ENCODE data around the gene KLK10. TPM values are rescaled to one million over a fixed set of nuclear protein-coding genes. Genes with fewer than 3 reads are reported as not detected.

KLK10 gene
- total and polyA plus RNA-seq, 10 of the 15 experiments (the other 5 are each of a cell fraction or from before 2014, with no cell fraction given), result not detected

GRCh38 chr19:50963381-50963780 is 56.1 kb downstream of the KLK10 start:
- H3K4me1 ChIP-seq (ENCODE audit: control insufficient read depth, insufficient read depth, low read length), result no peaks in the 10 kb centered on the region
- intact Hi-C loops (cut with micrococcal nuclease; ENCODE audit: unreplicated experiment), result no loop called here
- SMC1A ChIA-PET (ENCODE audit: uncharacterized antibody, unreplicated experiment), result no interaction called here
- no peaks in the 10 kb centered on the region for H4K20me1 ChIP-seq (ENCODE audit: control insufficient read depth, insufficient read depth)
- H2AFZ ChIP-seq (ENCODE audit: control insufficient read depth, low read depth, low read length), result no peak overlapping the region
- in situ Hi-C loops (cut with MboI), result no loop called here
- CTCF ChIA-PET, result no interaction called here
- H3K4me2 ChIP-seq (ENCODE audit: control insufficient read depth, insufficient read depth), result no peak overlapping the region
- WGBS (ENCODE audit: insufficient coverage, insufficient replicate concordance, low lambda C conversion rate, missing lambda C conversion rate), result 25% methylated on average over 6 of the region's 6 CpGs
- H3K79me2 ChIP-seq (ENCODE audit: control insufficient read depth, insufficient read depth, low read length), result no peaks in the 10 kb centered on the region
- no peak for DNase-seq (ENCODE audit: low read depth, low spot score)
- H3K9ac ChIP-seq (ENCODE audit: control insufficient read depth, insufficient read depth, low read length), result no peak overlapping the region
- FAIRE-seq, result no peak
- H3K4me3 ChIP-seq, result no peak overlapping the region
- POLR2A ChIA-PET, result no interaction called here
- RAD21 ChIA-PET (ENCODE audit: unreplicated experiment), result no interaction called here
- TF ChIP-seq ZBTB33 (IDR thresholded peaks at IDR 0.05), result no peak
- TF ChIP-seq EGR1 (IDR thresholded peaks at IDR 0.05; ENCODE audit: borderline replicate concordance in 1 of 2, low read depth in 2 of 2, low read length in 2 of 2), result no peak
- TF ChIP-seq TBL1XR1 (IDR thresholded peaks at IDR 0.05; ENCODE audit: low read depth, low read length), result no peak
- TF ChIP-seq NFXL1 (IDR thresholded peaks at IDR 0.05; ENCODE audit: borderline replicate concordance), result no peak
- no peak for TF ChIP-seq KDM1A (IDR thresholded peaks at IDR 0.05; ENCODE audit: borderline replicate concordance)
- no peak for TF ChIP-seq POU2F2 (IDR thresholded peaks at IDR 0.05; ENCODE audit: borderline replicate concordance, low read depth, low read length)
- TF ChIP-seq ZNF622 (IDR thresholded peaks at IDR 0.05), result no peak
- H3K9me3 ChIP-seq (replicated peaks; ENCODE audit: control insufficient read depth, insufficient read depth, low read length), result no peaks in the 10 kb centered on the region; the same call in 2 of the 3 replicates
- BruUV-seq (replicated peaks), result no TSS peak
- no peak overlapping the region for H3K27ac ChIP-seq (ENCODE audit: control insufficient read depth, insufficient read depth)
- no peaks in the 10 kb centered on the region; a peak in 2 of 4 replicates for H3K27me3 ChIP-seq (replicated peaks in 1 of 2; ENCODE audit: control insufficient read depth in 2 of 2, insufficient read depth in 2 of 2, low read length in 1 of 2)
- no peak for ATAC-seq
- no peaks in the 10 kb centered on the region for H3K36me3 ChIP-seq (ENCODE audit: control insufficient read depth in 2 of 2, insufficient read depth in 2 of 2, low read length in 1 of 2)

Other genes starting within 250 kb of the KLK10 start
Only the 7 nearest of the 20 such genes appear.
- gene KLK6, start 50.1 kb downstream of the KLK10 start, total RNA-seq (2014; rRNA removed), result not detected in 2 replicates
- gene KLK6, start 50.1 kb downstream of the KLK10 start, total RNA-seq (2014; rRNA removed; fragmentation: Illumina TruSeq; extraction: Trizol), result not detected in 2 replicates
- not detected in 2 replicates for gene KLK6, start 50.1 kb downstream of the KLK10 start, total RNA-seq (2021)
- not detected in 2 replicates for gene KLK6, start 50.1 kb downstream of the KLK10 start, polyA plus RNA-seq (2011; rRNA removed)
- gene KLK6, start 50.1 kb downstream of the KLK10 start, polyA plus RNA-seq (2014; fragmentation: Illumina TruSeq; extraction: Trizol), result not detected in 2 replicates
- gene KLK6, start 50.1 kb downstream of the KLK10 start, polyA plus RNA-seq (2014; fragmentation: Nextera tagmentation; extraction: Ambion mirVana), result not detected
- not detected in 2 replicates for gene KLK6, start 50.1 kb downstream of the KLK10 start, polyA plus RNA-seq (2014; rRNA removed)
- not detected for gene KLK6, start 50.1 kb downstream of the KLK10 start, polyA plus RNA-seq (2016; fragmentation: Nextera tagmentation; extraction: Ambion mirVana)
- not detected in 2 replicates for gene KLK7, start 35.8 kb downstream of the KLK10 start, total RNA-seq (2014; rRNA removed)
- not detected in 2 replicates for gene KLK7, start 35.8 kb downstream of the KLK10 start, total RNA-seq (2014; rRNA removed; fragmentation: Illumina TruSeq; extraction: Trizol)
- gene KLK7, start 35.8 kb downstream of the KLK10 start, total RNA-seq (2021), result not detected in 2 replicates
- gene KLK7, start 35.8 kb downstream of the KLK10 start, polyA plus RNA-seq (2011; rRNA removed), result not detected in 2 replicates
- gene KLK7, start 35.8 kb downstream of the KLK10 start, polyA plus RNA-seq (2014; fragmentation: Illumina TruSeq; extraction: Trizol), result not detected in 2 replicates
- not detected for gene KLK7, start 35.8 kb downstream of the KLK10 start, polyA plus RNA-seq (2014; fragmentation: Nextera tagmentation; extraction: Ambion mirVana)
- not detected in 2 replicates for gene KLK7, start 35.8 kb downstream of the KLK10 start, polyA plus RNA-seq (2014; rRNA removed)
- not detected for gene KLK7, start 35.8 kb downstream of the KLK10 start, polyA plus RNA-seq (2016; fragmentation: Nextera tagmentation; extraction: Ambion mirVana)
- gene KLK8, start 18.1 kb downstream of the KLK10 start, total RNA-seq (2014; rRNA removed), result not detected in 2 replicates
- not detected in 2 replicates for gene KLK8, start 18.1 kb downstream of the KLK10 start, total RNA-seq (2014; rRNA removed; fragmentation: Illumina TruSeq; extraction: Trizol)
- gene KLK8, start 18.1 kb downstream of the KLK10 start, total RNA-seq (2021), result not detected in 2 replicates
- gene KLK8, start 18.1 kb downstream of the KLK10 start, polyA plus RNA-seq (2011; rRNA removed), result not detected in 2 replicates
- not detected in 2 replicates for gene KLK8, start 18.1 kb downstream of the KLK10 start, polyA plus RNA-seq (2014; fragmentation: Illumina TruSeq; extraction: Trizol)
- gene KLK8, start 18.1 kb downstream of the KLK10 start, polyA plus RNA-seq (2014; fragmentation: Nextera tagmentation; extraction: Ambion mirVana), result not detected
- not detected in 2 replicates for gene KLK8, start 18.1 kb downstream of the KLK10 start, polyA plus RNA-seq (2014; rRNA removed)
- gene KLK8, start 18.1 kb downstream of the KLK10 start, polyA plus RNA-seq (2016; fragmentation: Nextera tagmentation; extraction: Ambion mirVana), result not detected
- gene KLK11, start 6.9 kb upstream of the KLK10 start, total RNA-seq (2014; rRNA removed), result not detected in 2 replicates
- not detected in 2 replicates for gene KLK11, start 6.9 kb upstream of the KLK10 start, total RNA-seq (2014; rRNA removed; fragmentation: Illumina TruSeq; extraction: Trizol)
- not detected in 2 replicates for gene KLK11, start 6.9 kb upstream of the KLK10 start, total RNA-seq (2021)
- gene KLK11, start 6.9 kb upstream of the KLK10 start, polyA plus RNA-seq (2011; rRNA removed), result not detected in 2 replicates
- not detected in 2 replicates for gene KLK11, start 6.9 kb upstream of the KLK10 start, polyA plus RNA-seq (2014; fragmentation: Illumina TruSeq; extraction: Trizol)
- gene KLK11, start 6.9 kb upstream of the KLK10 start, polyA plus RNA-seq (2014; fragmentation: Nextera tagmentation; extraction: Ambion mirVana), result not detected
- gene KLK11, start 6.9 kb upstream of the KLK10 start, polyA plus RNA-seq (2014; rRNA removed), result not detected in 2 replicates
- not detected for gene KLK11, start 6.9 kb upstream of the KLK10 start, polyA plus RNA-seq (2016; fragmentation: Nextera tagmentation; extraction: Ambion mirVana)
- gene KLK12, start 15.3 kb upstream of the KLK10 start, total RNA-seq (2014; rRNA removed), result not detected in 2 replicates
- not detected in 2 replicates for gene KLK12, start 15.3 kb upstream of the KLK10 start, total RNA-seq (2014; rRNA removed; fragmentation: Illumina TruSeq; extraction: Trizol)
- not detected in 2 replicates for gene KLK12, start 15.3 kb upstream of the KLK10 start, total RNA-seq (2021)
- gene KLK12, start 15.3 kb upstream of the KLK10 start, polyA plus RNA-seq (2011; rRNA removed), result not detected in 2 replicates
- not detected in 2 replicates for gene KLK12, start 15.3 kb upstream of the KLK10 start, polyA plus RNA-seq (2014; fragmentation: Illumina TruSeq; extraction: Trizol)
- gene KLK12, start 15.3 kb upstream of the KLK10 start, polyA plus RNA-seq (2014; fragmentation: Nextera tagmentation; extraction: Ambion mirVana), result not detected
- gene KLK12, start 15.3 kb upstream of the KLK10 start, polyA plus RNA-seq (2014; rRNA removed), result not detected in 2 replicates
- not detected for gene KLK12, start 15.3 kb upstream of the KLK10 start, polyA plus RNA-seq (2016; fragmentation: Nextera tagmentation; extraction: Ambion mirVana)
- not detected in 2 replicates for gene KLK13, start 45.4 kb upstream of the KLK10 start, total RNA-seq (2014; rRNA removed)
- not detected in 2 replicates for gene KLK13, start 45.4 kb upstream of the KLK10 start, total RNA-seq (2014; rRNA removed; fragmentation: Illumina TruSeq; extraction: Trizol)
- not detected in 2 replicates for gene KLK13, start 45.4 kb upstream of the KLK10 start, total RNA-seq (2021)
- not detected in 2 replicates for gene KLK13, start 45.4 kb upstream of the KLK10 start, polyA plus RNA-seq (2011; rRNA removed)
- not detected in 2 replicates for gene KLK13, start 45.4 kb upstream of the KLK10 start, polyA plus RNA-seq (2014; fragmentation: Illumina TruSeq; extraction: Trizol)
- not detected for gene KLK13, start 45.4 kb upstream of the KLK10 start, polyA plus RNA-seq (2014; fragmentation: Nextera tagmentation; extraction: Ambion mirVana)
- gene KLK13, start 45.4 kb upstream of the KLK10 start, polyA plus RNA-seq (2014; rRNA removed), result not detected in 2 replicates
- gene KLK13, start 45.4 kb upstream of the KLK10 start, polyA plus RNA-seq (2016; fragmentation: Nextera tagmentation; extraction: Ambion mirVana), result not detected
- not detected in 2 replicates for gene KLK14, start 63.2 kb upstream of the KLK10 start, total RNA-seq (2014; rRNA removed)
- gene KLK14, start 63.2 kb upstream of the KLK10 start, total RNA-seq (2014; rRNA removed; fragmentation: Illumina TruSeq; extraction: Trizol), result not detected in 2 replicates
- not detected in 2 replicates for gene KLK14, start 63.2 kb upstream of the KLK10 start, total RNA-seq (2021)
- gene KLK14, start 63.2 kb upstream of the KLK10 start, polyA plus RNA-seq (2011; rRNA removed), result not detected in 2 replicates
- gene KLK14, start 63.2 kb upstream of the KLK10 start, polyA plus RNA-seq (2014; fragmentation: Illumina TruSeq; extraction: Trizol), result not detected in 2 replicates
- gene KLK14, start 63.2 kb upstream of the KLK10 start, polyA plus RNA-seq (2014; fragmentation: Nextera tagmentation; extraction: Ambion mirVana), result not detected
- gene KLK14, start 63.2 kb upstream of the KLK10 start, polyA plus RNA-seq (2014; rRNA removed), result 0.10 TPM in 1 of 2 replicates, not detected in the other
- not detected for gene KLK14, start 63.2 kb upstream of the KLK10 start, polyA plus RNA-seq (2016; fragmentation: Nextera tagmentation; extraction: Ambion mirVana)

All from GM12878 (cell line).